GM12865 (cell line): ENCODE results near the gene TRAFD1.
"Not testable (repeated sequence)": the region's sequence is repeated elsewhere in the genome, so short reads cannot be mapped to it uniquely, and the experiment has no call there.

Source experiments
- DNase-seq: peaks from one replicate; pipeline ENCODE4 v3.0.0; 2010; ENCODE audit warnings: low read depth
- H3K4me3 ChIP-seq: 2 replicates; pipeline ENCODE4 v1.5.1; 2011; ENCODE audit warnings: mild to moderate bottlenecking, low read depth, low read length, control low read depth
- CTCF ChIP-seq: IDR thresholded peaks from 2 replicates; pipeline ENCODE4 v1.5.1; 2011; ENCODE audit warnings: low read length, control low read depth, low read depth, inconsistent platforms; ENCODE audit not compliant: insufficient read depth; ENCODE audit errors: missing control alignments

TRAFD1 gene

GRCh38 chr12:112097641-112098040 lies 27.7 kb upstream of the TRAFD1 start:
- TF ChIP-seq CTCF, result no peak
- no peak overlapping the region for H3K4me3 ChIP-seq
- no peak for DNase-seq

GRCh38 chr12:112100500-112100899 lies 24.9 kb upstream of the TRAFD1 start:
- not testable (repeated sequence) for H3K4me3 ChIP-seq, DNase-seq

GRCh38 chr12:112102127-112102526 lies 23.2 kb upstream of the TRAFD1 start:
- H3K4me3 ChIP-seq, result no peak overlapping the region
- no peak for TF ChIP-seq CTCF
- DNase-seq, result no peak

GRCh38 chr12:112102746-112103145 lies 22.6 kb upstream of the TRAFD1 start:
- H3K4me3 ChIP-seq, DNase-seq: not testable (repeated sequence)

GRCh38 chr12:112103758-112104503 lies 21.4 kb upstream of the TRAFD1 start:
- TF ChIP-seq CTCF, result no peak
- H3K4me3 ChIP-seq, result no peak overlapping the region
- DNase-seq, result no peak

- no peak for DNase-seq
- H3K4me3 ChIP-seq, result no peak overlapping the region
- TF ChIP-seq CTCF, result no peak
Measured at GRCh38 chr12:112105891-112106290, 19.5 kb upstream of the TRAFD1 start.

- H3K4me3 ChIP-seq, result peak overlapping the region; percentile 75
- peak; percentile 46 for DNase-seq
- TF ChIP-seq CTCF, result no peak
Measured at GRCh38 chr12:112107306-112108201, 17.8 kb upstream of the TRAFD1 start.
